IPS-11a (cell line): Measurements from ENCODE around the gene FUT7.
A peak's percentile ranks its signal among the peaks of the same experiment; 100 is the strongest.
"Not testable (repeated sequence)": the region's sequence is repeated elsewhere in the genome, so short reads cannot be mapped to it uniquely, and the experiment has no call there.

Experiments
- H3K4me3 ChIP-seq: one replicate; pipeline ENCODE4 v1.5.1; 2013; ENCODE audit warnings: low read depth, low read length, control low read depth

Gene FUT7

DNA sequence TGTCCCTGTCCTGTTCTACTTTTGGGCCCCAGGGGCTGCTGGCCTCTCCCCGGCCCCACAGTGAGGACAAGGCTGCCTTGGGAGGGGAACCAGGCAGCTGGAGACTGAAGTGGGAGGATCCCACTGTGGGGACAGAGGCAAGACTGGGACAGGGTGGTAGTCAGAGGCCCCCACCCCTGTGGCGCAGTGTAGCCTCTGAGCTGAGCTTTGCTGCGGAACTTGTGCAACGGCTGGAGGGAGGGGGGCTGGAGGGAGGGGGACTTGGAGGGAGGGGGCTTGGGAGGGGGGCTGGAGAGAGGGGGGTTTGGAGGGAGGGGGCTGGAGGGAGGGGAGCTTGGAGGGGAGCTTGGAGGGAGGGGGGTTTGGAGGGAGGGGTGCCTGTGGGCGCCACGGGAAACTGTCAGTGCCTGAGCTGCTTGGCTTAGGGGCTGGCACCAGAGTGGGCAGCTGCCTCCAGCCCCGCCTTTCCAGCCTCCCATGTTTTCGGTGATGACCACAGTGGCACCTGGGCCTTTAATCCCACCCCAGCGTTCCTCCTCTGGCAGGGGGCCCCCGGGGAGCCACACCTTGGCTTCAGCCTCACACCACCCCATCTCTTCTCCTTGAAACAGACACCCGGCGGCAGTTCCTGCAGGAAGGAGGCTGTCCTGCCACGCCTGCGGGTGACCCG, 2.3 kb upstream of the FUT7 start:
- no peak overlapping the region for H3K4me3 ChIP-seq

DNA sequence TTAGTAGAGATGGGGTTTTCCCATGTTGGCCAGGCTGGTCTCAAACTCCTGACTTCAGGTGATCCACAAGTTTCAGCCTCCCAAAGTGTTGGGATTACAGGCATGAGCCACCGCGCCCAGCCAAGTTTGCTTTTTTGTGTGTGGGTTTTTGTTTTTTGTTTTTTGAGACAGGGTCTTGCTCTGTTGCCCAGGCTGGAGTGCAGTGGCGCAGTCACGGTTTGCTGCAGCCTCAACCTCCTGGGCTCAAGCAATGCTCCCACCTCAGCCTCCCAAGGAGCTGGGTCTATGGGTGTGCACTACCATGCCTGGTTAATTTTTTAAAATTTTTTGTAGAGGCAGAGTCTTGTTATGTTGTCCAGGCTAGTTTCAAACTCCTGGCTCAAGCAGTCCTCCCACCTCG, 1.6 kb upstream of the FUT7 start:
- not testable (repeated sequence) for H3K4me3 ChIP-seq

DNA sequence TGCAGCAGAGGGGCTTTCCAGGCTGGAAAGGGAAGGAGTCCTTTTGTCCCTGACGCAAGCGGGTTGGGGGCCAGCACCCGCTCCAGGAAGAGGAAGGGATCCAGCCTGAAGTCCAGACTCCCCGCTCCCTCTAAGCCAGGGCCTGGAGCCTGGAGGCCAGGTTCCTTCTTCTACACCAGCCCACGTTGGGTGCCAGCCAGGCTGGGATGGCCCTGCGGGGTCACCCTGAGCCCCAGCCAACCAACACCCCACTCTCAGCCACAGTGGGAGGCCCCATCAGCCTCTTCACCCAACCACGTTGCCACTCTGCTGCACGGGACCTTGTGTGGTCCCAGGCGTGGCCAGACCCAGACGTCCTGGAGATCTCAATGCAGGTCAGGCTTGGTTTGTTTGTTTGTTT, 970 bp upstream of the FUT7 start:
- H3K4me3 ChIP-seq, result no peak overlapping the region

DNA sequence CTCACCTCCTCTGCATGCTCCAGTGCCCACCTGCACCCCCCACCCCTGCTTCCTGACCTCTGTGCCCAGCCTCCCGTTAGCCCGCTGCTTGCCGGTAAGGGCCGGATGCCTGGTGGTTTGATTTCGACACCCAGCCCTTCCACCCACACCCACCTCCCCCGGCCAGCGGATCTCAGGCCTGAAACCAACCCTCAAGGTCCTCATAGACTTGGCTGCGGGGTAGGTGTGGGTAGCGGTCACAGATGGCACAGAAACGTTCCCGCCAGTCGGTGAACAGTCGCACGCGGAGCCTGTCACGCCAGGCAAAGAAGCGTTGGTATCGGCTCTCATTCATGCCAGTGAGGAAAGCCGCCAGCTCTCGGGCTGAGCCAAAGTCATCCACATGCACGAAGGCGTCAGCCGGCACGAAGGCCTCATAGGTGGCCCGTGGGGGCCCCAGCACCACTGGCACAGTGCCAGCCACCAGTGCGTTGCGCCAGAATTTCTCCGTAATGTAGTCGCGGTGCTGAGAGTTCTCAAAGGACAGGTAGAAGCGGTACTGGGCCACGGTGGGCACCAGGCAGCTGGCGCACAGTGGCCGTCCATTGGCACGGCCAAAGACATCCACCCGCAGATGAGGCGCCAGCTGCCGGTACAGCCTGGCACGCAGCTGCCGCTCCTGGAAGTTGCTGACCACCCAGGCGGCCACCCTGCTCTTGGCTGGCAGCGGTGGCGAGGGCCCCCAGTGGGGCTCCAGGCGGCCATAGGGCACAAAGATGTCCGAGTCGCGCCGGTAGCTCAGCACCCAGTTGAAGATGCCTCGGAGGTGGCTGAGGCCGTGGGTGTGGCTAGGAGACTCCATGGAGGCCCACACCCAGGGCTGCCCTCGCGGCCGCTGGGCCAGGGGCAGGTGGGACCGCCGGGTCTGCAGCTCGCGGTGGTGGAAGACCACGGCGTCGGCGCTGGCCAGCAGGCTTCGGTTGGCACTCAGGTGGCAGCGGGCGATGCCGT, 1.1 kb downstream of the FUT7 start:
- no peak overlapping the region for H3K4me3 ChIP-seq

DNA sequence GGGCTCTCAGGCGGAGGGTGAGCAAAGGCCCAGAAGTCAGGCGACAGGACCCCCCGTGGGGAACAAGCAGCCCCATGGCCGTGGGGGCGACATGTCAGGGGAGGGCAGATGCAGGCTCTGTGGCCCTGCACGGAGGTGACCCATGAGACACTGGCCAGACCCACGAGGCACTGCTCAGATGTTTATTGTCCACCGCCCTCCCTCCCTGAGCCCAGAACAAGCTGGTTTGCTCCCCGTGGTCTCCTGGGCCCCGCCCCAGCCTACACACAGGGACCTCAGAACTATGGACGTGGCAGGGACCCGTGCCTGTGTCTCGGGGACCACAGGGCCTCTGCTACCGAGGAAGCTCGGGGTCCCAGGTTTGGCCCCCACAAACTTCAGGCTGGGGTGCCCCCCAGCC, 1.9 kb downstream of the FUT7 start:
- H3K4me3 ChIP-seq, result no peak overlapping the region

DNA sequence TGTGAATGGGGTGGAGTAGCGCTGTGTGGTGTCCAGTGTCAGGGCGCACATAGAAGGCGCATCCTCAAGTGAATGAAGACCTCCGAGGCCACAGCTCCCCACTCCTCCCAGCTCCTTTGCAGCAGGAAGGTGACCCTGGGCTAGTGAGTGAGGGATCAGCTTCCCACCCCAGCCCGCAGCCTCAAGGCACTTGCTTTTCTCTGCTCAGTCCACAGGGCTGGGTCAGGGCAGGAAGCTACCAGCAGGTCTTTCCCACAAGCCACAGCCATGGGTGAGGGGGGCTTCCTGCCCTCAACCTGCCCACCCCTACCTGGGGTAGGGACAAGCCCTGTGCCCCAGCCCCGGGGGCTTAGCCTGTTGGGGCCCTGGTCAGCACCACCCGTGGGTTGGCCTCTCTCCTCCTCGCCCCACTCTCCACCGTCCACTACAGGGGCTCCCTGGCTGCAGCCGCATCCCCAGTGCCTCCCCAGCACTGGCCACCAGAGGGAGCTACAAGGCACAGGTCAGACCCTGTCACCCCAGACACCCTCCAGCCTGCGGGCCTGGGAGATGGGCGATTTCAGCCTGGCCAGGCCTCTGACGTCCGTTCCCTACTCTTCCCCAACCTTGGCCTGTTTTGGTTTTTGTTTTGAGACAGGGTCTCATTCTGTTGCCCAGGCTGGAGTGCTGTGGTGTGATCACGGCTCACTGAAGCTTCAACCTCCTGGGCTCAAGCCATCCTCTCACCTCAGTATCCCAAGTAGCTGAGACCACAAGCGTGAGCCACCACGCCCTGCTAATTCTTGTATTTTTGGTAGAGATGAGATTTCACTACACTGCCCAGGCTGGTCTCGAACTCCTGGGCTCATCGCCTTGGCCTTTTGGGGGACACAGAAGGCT, 2.6 kb downstream of the FUT7 start:
- H3K4me3 ChIP-seq, result no peak overlapping the region

DNA sequence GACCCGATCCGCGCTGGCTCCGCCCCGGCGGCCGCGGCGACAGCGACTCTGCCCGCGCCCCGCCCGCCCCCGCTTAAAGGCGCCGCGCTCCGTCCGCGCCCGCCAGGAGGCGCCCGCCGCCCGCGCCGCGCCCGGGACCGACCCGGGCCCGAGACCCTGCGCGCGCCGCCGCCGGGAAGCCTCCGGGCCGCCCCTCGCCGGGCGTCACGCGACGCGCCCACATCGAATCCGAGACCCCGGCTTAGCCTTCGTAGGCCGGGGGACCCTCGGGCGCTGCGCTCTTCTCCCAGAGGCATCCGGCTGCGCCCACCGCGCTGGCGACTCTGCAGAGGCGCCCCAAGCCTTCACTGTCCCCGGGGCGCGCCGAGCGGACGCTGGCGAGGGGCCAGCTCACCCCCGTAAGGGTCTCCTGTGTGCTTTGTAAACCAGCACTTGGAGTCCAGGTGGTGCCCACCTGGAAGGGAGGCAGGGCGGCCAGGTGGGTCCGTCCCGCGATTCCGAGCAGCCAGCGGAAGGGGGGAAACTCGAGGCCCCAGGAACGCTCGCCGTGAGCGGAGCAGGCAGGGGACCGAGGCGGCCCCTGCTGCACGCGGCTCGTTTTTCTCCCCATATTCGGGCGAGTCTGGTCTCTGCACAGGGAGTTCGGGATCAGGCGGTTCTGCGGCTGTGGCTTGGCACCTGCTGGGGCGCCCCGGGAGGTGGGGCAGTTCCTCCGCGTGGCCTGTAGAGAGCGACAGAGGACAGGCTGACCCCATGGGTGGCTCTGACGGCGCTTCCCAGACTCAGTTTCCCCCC, 3.4 kb downstream of the FUT7 start:
- H3K4me3 ChIP-seq, result peak overlapping the region; percentile 20

DNA sequence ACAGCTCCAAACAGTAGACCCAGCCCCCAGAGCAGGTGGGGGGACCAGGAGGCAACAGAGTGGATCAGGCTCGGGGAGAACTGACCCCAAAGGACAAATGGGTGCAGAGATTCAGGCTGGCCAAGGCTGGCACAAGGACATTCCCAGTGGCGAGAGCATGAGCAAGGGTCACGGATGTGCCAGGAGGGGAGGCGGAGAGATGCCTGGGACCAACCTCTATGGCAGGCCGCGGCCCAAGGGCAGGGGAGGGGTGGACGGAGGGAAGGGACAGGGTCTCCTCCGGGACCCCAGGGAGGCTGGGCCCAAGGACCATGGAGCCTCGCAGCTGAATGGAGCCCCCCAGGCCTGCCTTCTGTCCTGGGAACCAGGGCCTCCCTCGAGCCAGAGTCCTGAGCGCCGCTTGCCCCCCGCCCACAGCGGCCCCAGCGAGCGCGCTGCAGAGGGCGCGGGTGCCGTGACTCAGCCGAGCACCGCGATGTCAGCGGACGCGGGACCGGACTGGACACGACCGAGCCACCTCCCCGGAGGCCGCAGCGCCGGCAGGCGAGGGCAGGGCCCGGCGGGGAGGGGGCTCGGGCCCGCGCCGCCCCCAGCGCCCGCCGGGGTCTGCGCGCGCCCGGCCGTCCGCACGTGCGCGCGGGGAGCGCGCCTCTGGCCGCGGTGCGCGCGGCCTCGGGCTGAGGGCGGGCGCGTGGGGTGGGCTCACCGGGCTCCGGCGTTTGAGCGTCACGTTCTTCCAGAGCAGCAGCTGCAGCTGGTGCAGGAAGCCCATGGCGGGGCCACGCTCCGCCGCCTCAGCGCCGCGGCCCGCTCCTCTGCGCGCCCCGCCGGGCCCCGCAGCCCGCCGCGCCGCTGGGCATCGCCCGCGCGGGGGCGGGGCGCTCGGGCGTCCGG, 4.3 kb downstream of the FUT7 start, which contains the start of gene ABCA2:
Gene ABCA2 (minus strand): TSS at position 869 of the 894 bp plus-strand sequence. CDS start 97 bp downstream, at position 772.
- H3K4me3 ChIP-seq, result peak within 1 kb of the TSS; percentile 39

DNA sequence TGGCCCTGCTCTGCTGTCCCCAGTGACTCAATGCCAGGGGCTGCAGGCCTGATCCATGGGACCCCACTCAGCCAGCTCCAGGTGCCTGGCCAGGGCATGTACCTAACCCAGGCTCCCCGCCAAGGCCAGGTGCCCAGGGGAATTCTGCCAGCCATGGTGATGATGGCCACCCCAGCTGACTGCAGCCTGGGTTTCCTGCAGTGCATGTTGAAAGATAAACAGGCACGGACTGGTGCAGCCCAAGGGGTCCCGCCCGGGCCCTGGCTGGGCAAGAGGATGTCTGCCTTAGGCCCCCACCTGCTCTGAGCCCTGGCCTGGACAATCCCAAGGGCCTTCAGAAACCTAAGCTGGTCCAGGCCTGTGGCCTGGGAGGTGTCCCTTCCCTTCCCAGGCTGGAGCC, 5.1 kb downstream of the FUT7 start:
- H3K4me3 ChIP-seq, result no peak overlapping the region

DNA sequence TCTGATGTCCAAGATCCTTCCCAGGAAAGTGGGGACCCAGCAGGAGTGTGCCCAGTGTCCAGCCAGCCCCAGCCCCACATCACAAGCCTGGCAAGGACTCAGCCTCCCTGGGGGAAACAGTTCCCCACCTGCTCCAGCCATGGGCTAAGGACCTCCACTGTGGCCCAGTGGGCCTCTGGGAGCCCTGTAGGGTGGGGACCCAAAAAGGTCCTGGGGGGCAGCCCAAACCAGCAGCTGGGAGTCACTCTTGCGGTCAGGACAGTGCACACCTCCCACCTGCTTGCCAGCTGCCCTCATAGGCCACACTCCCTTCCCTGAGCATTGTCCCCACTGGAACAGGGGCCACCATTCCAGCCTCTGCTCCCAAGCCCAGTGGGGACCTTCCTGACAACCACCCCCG, 5.5 kb downstream of the FUT7 start:
- no peak overlapping the region for H3K4me3 ChIP-seq

DNA sequence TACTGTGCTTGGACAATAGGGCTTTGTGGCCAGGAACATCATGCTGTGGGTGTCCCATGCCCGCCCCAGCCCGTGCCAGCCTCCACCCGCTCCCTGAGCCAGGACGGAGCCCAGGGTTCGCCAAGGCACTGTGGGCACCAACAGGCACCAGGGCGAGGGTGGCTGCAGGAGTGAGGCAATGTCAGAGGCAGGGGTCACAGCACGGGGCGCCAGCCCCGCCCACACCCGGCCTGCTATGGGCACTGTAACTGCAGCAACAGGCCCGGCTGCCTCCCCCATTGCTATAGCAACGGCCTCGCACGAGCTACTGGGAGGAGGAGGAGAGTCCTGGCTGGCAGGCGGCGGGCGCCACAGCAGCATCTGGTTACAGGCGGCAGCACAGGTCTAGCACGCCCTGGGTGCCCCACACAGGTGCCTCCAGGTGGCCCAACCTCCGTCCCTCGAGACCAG, 6.3 kb downstream of the FUT7 start:
- no peak overlapping the region for H3K4me3 ChIP-seq

DNA sequence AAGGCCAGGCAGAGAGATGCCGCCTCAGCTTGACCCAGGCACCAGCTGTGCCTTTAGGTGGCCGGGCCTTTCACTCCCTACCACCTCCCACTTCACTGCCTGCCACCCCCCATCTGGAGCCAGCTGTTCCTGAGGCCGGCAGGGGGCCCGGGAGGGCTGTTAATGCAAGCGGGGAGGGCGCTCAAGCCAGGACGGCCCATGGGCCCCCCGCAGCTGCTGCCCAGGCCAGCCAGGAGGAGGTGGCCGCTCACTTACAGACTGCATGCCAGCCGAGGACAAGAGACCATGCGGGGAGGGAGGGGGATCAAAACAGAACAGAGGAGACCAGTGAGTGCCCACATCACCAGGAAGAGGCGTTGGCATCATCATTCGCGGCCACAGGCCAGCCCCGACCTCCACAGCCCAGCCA, 8.3 kb downstream of the FUT7 start:
- no peak overlapping the region for H3K4me3 ChIP-seq

DNA sequence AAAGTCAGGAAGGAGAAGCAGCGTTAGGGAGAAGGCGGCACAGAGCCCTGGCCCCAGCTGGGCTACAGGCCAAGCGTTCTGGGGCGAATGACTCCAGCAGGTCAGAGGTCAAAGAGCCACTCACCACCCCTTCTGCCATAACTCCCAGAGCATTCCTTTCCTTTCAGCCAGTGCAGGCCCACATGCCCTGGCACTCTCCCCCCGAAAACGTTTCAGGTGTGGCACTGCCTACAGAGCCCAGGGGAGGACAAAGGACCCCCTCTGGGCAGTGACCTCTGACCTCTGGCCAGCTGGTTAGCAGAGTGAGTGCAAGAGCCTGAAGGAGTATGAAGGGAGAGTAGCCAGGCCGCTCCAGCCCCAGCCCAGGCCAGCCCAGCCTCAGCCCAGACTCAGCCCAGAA, 8.7 kb downstream of the FUT7 start:
- H3K4me3 ChIP-seq, result no peak overlapping the region

DNA sequence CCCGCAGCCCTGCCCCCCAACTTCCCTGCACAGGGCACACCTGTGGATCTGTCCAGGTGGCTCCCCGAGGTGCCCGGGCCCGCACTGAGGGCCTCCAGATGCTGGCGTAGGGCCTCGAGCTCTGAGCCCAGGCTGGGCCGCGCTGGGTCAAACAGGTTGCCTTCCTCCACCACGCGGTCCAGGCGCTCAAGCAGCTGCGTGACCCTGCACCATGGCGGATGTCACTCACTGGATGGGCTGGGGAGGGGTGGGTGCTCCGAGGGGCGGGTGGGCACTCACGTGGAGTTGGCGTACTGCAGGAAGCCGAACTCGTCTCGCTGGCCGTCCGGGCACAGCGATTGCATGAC, 9.3 kb downstream of the FUT7 start:
- H3K4me3 ChIP-seq, result no peak overlapping the region

DNA sequence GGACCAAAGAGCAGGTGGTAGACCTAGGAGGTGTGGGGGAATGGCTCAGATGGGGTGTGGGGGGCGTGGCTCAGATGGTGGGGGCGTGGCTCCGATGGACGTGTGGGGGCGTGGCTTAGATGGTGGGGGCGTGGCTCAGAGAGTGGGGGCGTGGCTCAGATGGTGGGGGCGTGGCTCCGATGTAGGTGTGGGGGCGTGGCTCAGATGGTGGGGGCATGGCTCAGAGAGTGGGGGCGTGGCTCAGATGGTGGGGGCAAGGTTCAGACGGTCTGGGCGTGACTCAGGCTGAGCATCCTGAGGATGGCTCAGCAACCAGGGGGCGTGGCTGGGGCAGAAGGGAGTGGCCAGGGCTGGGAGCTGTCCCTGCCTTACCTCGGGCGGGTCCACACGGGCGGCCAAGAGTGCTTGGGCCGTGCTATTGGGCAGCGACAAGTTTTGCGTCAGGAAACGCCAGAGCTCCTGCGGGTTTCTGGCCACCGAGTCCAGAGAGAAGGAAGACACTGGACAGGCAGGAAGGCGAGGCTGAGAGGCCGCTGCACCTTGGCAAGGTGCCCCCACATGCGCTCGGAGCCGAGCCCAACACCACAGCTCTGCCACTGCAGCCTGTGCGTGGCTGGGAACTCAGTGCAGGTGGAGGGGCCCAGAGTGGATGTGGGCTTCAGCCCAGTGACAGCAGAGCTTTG, 9.8 kb downstream of the FUT7 start:
- no peak overlapping the region for H3K4me3 ChIP-seq

DNA sequence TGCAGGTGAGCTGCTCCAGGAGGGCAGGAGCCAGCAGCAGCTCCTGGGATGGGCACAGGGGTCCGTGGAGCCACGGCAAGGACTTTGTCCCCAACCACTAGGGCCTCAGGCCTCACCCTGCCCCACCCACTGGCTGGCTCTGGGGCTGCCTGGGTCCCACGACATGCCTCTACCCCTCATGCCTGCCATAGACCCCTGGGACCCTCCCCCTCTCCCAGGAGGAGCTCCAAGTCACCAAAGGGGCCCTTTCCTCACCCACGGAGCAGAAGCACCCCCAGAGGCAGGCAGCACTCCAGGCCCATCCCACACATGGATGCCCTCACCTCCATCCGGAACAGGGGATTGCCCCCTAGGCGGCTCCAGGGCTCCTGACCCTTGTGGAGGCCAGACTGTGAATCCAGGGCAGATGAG, 10.3 kb downstream of the FUT7 start:
- H3K4me3 ChIP-seq, result no peak overlapping the region

DNA sequence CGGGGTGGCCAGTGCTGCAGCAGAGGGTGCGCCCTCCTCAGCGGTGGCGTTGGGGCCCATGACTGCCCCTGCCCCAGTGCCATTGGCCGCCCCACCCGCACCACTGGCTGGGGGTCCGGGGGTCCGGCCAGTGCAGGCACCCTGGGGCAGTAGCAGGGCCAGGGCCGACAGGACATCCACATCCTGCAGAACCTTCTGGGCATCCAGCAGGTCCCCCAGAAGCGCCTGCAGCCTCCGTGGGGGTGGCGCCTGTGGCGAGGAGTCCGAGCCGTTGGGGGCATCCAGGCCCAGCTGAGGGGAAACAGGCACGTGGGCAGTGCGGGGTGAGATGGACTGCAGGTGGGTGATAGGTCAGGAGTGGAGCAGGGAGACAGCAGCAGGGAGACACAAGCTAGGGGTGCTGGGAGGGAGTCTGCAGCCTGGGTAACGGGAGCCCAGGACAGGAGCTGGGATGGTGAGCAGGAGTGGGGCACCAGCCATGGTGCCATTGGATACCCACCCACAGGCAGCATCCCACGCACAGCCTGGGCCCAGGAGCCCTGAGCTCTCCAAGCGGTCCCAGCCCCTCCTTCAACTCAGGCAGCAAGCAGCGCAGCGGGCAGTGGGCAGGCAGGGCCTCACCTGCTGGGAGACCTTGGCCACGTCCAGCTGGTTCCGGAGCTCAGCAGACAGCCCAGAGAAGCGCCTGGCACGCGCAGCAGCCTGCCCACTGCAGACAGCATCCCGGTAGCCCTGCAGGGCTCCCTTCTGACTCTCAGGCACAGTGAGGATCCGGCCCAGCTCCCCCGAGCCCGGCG, 10.9 kb downstream of the FUT7 start:
- no peak overlapping the region for H3K4me3 ChIP-seq
